DMS114 treated with DMSO at 0.1 percent for 48 hours (cell line): ENCODE data around the gene SMAD2.

Experiments used
- DNase-seq: peaks from one replicate; lab custom pipeline; 2025; ENCODE audit not compliant: unreplicated experiment; lab: John Stamatoyannopoulos, UW

The SMAD2 gene

GRCh38 chr18:47898055-47898454, 32.4 kb downstream of the SMAD2 start:
- DNase-seq: no peak

- no peak for DNase-seq
Observed at GRCh38 chr18:47895565-47896250, 34.8 kb downstream of the SMAD2 start.

GRCh38 chr18:47893939-47894699, 36.3 kb downstream of the SMAD2 start:
- no peak for DNase-seq

- no peak for DNase-seq
Observed at GRCh38 chr18:47893047-47893446, 37.4 kb downstream of the SMAD2 start.

- no peak for DNase-seq
Observed at GRCh38 chr18:47888156-47888555, 42.3 kb downstream of the SMAD2 start.

- DNase-seq: no peak
Observed at GRCh38 chr18:47887227-47887626, 43.2 kb downstream of the SMAD2 start.

GRCh38 chr18:47883771-47884413, 46.6 kb downstream of the SMAD2 start:
- DNase-seq: no peak

GRCh38 chr18:47882641-47883040, 47.8 kb downstream of the SMAD2 start:
- DNase-seq: no peak

- no peak for DNase-seq
Observed at GRCh38 chr18:47881752-47882455, 48.6 kb downstream of the SMAD2 start.

- no peak for DNase-seq
Observed at GRCh38 chr18:47881042-47881441, 49.4 kb downstream of the SMAD2 start.

GRCh38 chr18:47877892-47878291, 52.6 kb downstream of the SMAD2 start:
- DNase-seq: no peak

GRCh38 chr18:47876813-47877212, 53.6 kb downstream of the SMAD2 start:
- no peak for DNase-seq

GRCh38 chr18:47873625-47874024, 56.8 kb downstream of the SMAD2 start:
- DNase-seq: no peak

GRCh38 chr18:47872426-47872825, 58.0 kb downstream of the SMAD2 start:
- DNase-seq: no peak

- DNase-seq: no peak
Observed at GRCh38 chr18:47871288-47871687, 59.2 kb downstream of the SMAD2 start.

GRCh38 chr18:47870605-47871004, 59.9 kb downstream of the SMAD2 start:
- DNase-seq: no peak

GRCh38 chr18:47868744-47869143, 61.7 kb downstream of the SMAD2 start:
- no peak for DNase-seq

- no peak for DNase-seq
Observed at GRCh38 chr18:47865183-47865582, 65.3 kb downstream of the SMAD2 start.

- no peak for DNase-seq
Observed at GRCh38 chr18:47863041-47863440, 67.4 kb downstream of the SMAD2 start.

GRCh38 chr18:47858607-47859006, 71.9 kb downstream of the SMAD2 start:
- DNase-seq: no peak

GRCh38 chr18:47847635-47848034, 82.8 kb downstream of the SMAD2 start:
- no peak for DNase-seq
